HCT116 (cell line): ENCODE measurements around the gene SNRNP40. TPM values are rescaled to one million over a fixed set of nuclear protein-coding genes. Genes with fewer than 3 reads are reported as not detected.

Experiments
- ATAC-seq: fragments of 200-7000 bp; cut with Tn5 transposase; 2 replicates; pipeline ENCODE4 v1.9.1; 2020; ENCODE audit warnings: mild to moderate bottlenecking, moderate library complexity
- BruUV-seq: library from RNA; stranded (reverse); fragments of 400-500 nt; replicated peaks from 2 replicates; lab custom pipeline; 2021; lab: Mats Ljungman, UMichigan
- CTCF ChIA-PET: fragments of 300-600 bp; sonication (Branson Sonifier 250); formaldehyde crosslinking; loops from one replicate; lab custom pipeline; 2021; ENCODE audit warnings: antibody characterized with exemption; lab: Charles Lee
- POLR2A ChIA-PET: fragments of 300-600, 350-600 bp; sonication (Branson Sonifier 250); formaldehyde crosslinking; loops from one replicate; lab custom pipeline; 2021; ENCODE audit warnings: antibody characterized with exemption; lab: Charles Lee
- RAD21 ChIA-PET, 2 experiments: fragments of 300-600 bp; sonication (Branson Sonifier 250); formaldehyde crosslinking; loops; one replicate each; lab custom pipeline; 2023; ENCODE audit warnings: low total read pairs in 2 of 2; ENCODE audit not compliant: uncharacterized antibody in 2 of 2, unreplicated experiment in 2 of 2, low non-redundant PET in 1 of 2; lab: Charles Lee
- DNase-seq: peaks from one replicate; pipeline ENCODE4 v3.0.0-alpha.2; 2010; ENCODE audit warnings: low read depth, low spot score
- H2AFZ ChIP-seq: fragments of 200-600 bp; shearing (Covaris generic), sonication (generic); 2 replicates; pipeline ENCODE4 v1.6.1; 2017; ENCODE audit warnings: low read depth, mixed run types, mixed read lengths, antibody characterized with exemption, low read length; ENCODE audit not compliant: poor library complexity, severe bottlenecking
- H3K27ac ChIP-seq: 2 replicates; pipeline ENCODE4 v1.5.1; 2012; ENCODE audit warnings: low read depth, low read length
- H3K27me3 ChIP-seq: fragments of 200-600 bp; sonication (generic); 2 replicates; pipeline ENCODE4 v1.6.1; 2016; ENCODE audit warnings: mixed run types, low read length, mixed read lengths; ENCODE audit not compliant: insufficient read depth
- H3K36me3 ChIP-seq, 2 experiments: fragments of 200-500 bp in 1 of 2; fragments of 200-600 bp in 1 of 2; sonication (Bioruptor generic) in 1 of 2; sonication (generic) in 1 of 2; 2 replicates each; pipeline versions ENCODE4 v1.5.1 to v1.6.1; 2014 to 2016; ENCODE audit warnings: low read length in 2 of 2, inconsistent platforms in 1 of 2, mixed read lengths in 1 of 2, mixed run types in 1 of 2; ENCODE audit not compliant: insufficient read depth in 2 of 2, control insufficient read depth in 1 of 2
- H3K4me1 ChIP-seq, 2 experiments: fragments of 200-600 bp in 1 of 2; sonication (generic) in 1 of 2; 2 replicates each; pipeline versions ENCODE4 v1.5.1 to v1.6.1; 2012 to 2017; ENCODE audit warnings: low read length in 2 of 2, inconsistent platforms in 1 of 2, mild to moderate bottlenecking in 1 of 2, mixed read lengths in 1 of 2, mixed run types in 1 of 2, moderate library complexity in 1 of 2; ENCODE audit not compliant: insufficient read depth in 2 of 2, control insufficient read depth in 1 of 2
- H3K4me2 ChIP-seq: fragments of 200-600 bp; sonication (generic); 2 replicates; pipeline ENCODE4 v1.6.1; 2017; ENCODE audit warnings: mixed run types, low read length, mixed read lengths
- H3K4me3 ChIP-seq, 2 experiments: fragments of 200-600 bp in 1 of 2; sonication (generic) in 1 of 2; replicated peaks in 1 of 2; 2 replicates each; pipeline ENCODE4 v1.5.1; 2011 to 2016; ENCODE audit warnings: low read length in 2 of 2, control low read depth in 1 of 2, low read depth in 1 of 2, mild to moderate bottlenecking in 1 of 2, mixed read lengths in 1 of 2, mixed run types in 1 of 2
- H3K79me2 ChIP-seq: fragments of 200-600 bp; sonication (generic); 2 replicates; pipeline ENCODE4 v1.6.1; 2017; ENCODE audit warnings: mild to moderate bottlenecking, mixed run types, low read length, moderate library complexity, mixed read lengths; ENCODE audit not compliant: insufficient read depth
- H3K9ac ChIP-seq: fragments of 200-600 bp; sonication (generic); 2 replicates; pipeline ENCODE4 v1.6.1; 2016; ENCODE audit warnings: low read length, mixed read lengths
- H3K9me2 ChIP-seq: fragments of 200-600 bp; sonication (generic), shearing (Covaris generic); 2 replicates; pipeline ENCODE4 v1.6.1; 2017; ENCODE audit warnings: mixed run types, mild to moderate bottlenecking, moderate library complexity; ENCODE audit not compliant: insufficient read depth
- H3K9me3 ChIP-seq, 2 experiments: fragments of 200-500 bp in 1 of 2; fragments of 200-600 bp in 1 of 2; sonication (Bioruptor generic) in 1 of 2; sonication (generic) in 1 of 2; 2 replicates each; pipeline ENCODE4 v1.6.1; 2014 to 2017; ENCODE audit warnings: low read length in 2 of 2, mixed read lengths in 2 of 2, inconsistent platforms in 1 of 2, low read depth in 1 of 2, mild to moderate bottlenecking in 1 of 2, mixed run types in 1 of 2, moderate library complexity in 1 of 2; ENCODE audit not compliant: control insufficient read depth in 1 of 2, insufficient read depth in 1 of 2
- H4K20me1 ChIP-seq: fragments of 200-600 bp; sonication (generic), shearing (Covaris generic); 2 replicates; pipeline ENCODE4 v1.6.1; 2017; ENCODE audit warnings: mixed run types, mild to moderate bottlenecking, moderate library complexity; ENCODE audit not compliant: insufficient read depth
- CBX3 ChIP-seq: IDR thresholded peaks from 2 replicates; pipeline ENCODE4 v1.6.1; 2012; ENCODE audit warnings: low read depth
- CEBPB ChIP-seq: IDR thresholded peaks from 2 replicates; pipeline ENCODE4 v1.6.1; 2012; ENCODE audit warnings: low read depth
- CTCF ChIP-seq, 3 experiments: fragments of 200-600 bp in 1 of 3; sonication (generic) in 1 of 3; IDR thresholded peaks in 2 of 3; conservative IDR thresholded peaks in 1 of 3; 2 replicates each; pipeline ENCODE4 v1.5.1; 2012 to 2017; ENCODE audit warnings: low read depth in 2 of 3, low read length in 2 of 3, antibody characterized with exemption in 1 of 3, borderline replicate concordance in 1 of 3, control low read depth in 1 of 3, mild to moderate bottlenecking in 1 of 3, mixed read lengths in 1 of 3, mixed run types in 1 of 3, moderate library complexity in 1 of 3; ENCODE audit not compliant: insufficient read depth in 1 of 3
- EGR1 ChIP-seq: IDR thresholded peaks from 2 replicates; pipeline ENCODE4 v1.6.1; 2012; ENCODE audit warnings: low read depth
- ELF1 ChIP-seq: IDR thresholded peaks from 2 replicates; pipeline ENCODE4 v1.6.1; 2012; ENCODE audit warnings: low read depth, borderline replicate concordance
- EZH2 ChIP-seq: fragments of 200-600 bp; sonication (generic); IDR thresholded peaks from 2 replicates; pipeline ENCODE4 v1.6.1; 2017; ENCODE audit warnings: antibody characterized with exemption, mixed run types
- EZH2phosphoT487 ChIP-seq: fragments of 200-600 bp; IDR thresholded peaks from 2 replicates; pipeline ENCODE4 v1.6.1; 2018; ENCODE audit warnings: antibody characterized with exemption, borderline replicate concordance
- FOSL1 ChIP-seq: IDR thresholded peaks from 2 replicates; pipeline ENCODE4 v1.6.1; 2012; ENCODE audit warnings: low read depth
- MAX ChIP-seq: IDR thresholded peaks from 2 replicates; pipeline ENCODE4 v1.6.1; 2012
- POLR2A ChIP-seq: IDR thresholded peaks from 2 replicates; pipeline ENCODE4 v1.7.0; 2011; ENCODE audit warnings: borderline replicate concordance; ENCODE audit not compliant: insufficient read depth, insufficient read length; ENCODE audit errors: extremely low read depth
- POLR2AphosphoS5 ChIP-seq: IDR thresholded peaks from 2 replicates; pipeline ENCODE4 v1.6.1; 2011; ENCODE audit warnings: mild to moderate bottlenecking, low read depth, low read length, moderate library complexity
- RAD21 ChIP-seq: IDR thresholded peaks from 2 replicates; pipeline ENCODE4 v1.6.1; 2012; ENCODE audit warnings: low read depth, mild to moderate bottlenecking
- SRF ChIP-seq: IDR thresholded peaks from 2 replicates; pipeline ENCODE4 v1.6.1; 2012; ENCODE audit warnings: low read depth
- TCF7L2 ChIP-seq: IDR thresholded peaks from 2 replicates; pipeline ENCODE4 v1.7.0; 2011; ENCODE audit warnings: borderline replicate concordance, inconsistent platforms; ENCODE audit not compliant: insufficient read depth, insufficient read length; ENCODE audit errors: extremely low read depth
- YY1 ChIP-seq: IDR thresholded peaks from 2 replicates; pipeline ENCODE4 v1.6.1; 2011; ENCODE audit warnings: low read length, low read depth, moderate library complexity, mild to moderate bottlenecking; ENCODE audit not compliant: insufficient replicate concordance; ENCODE audit errors: extremely low read depth
- ZFX ChIP-seq: fragments of 450-650 bp; IDR thresholded peaks from 2 replicates; pipeline ENCODE4 v1.6.1; 2017
- ZNF274 ChIP-seq: fragments of 200-500 bp; sonication (Bioruptor generic); IDR thresholded peaks from 2 replicates; pipeline ENCODE4 v1.6.1; 2014; ENCODE audit warnings: mild to moderate bottlenecking, low read depth, low read length, inconsistent platforms
- intact Hi-C: fragments of 100-400 bp; cut with micrococcal nuclease; formaldehyde crosslinking; loops from 2 replicates; pipeline ENCODE4 v1.10.0; 2022
- total RNA-seq: library from RNA; stranded (reverse); gene quantifications from one replicate; pipeline ENCODE4 v1.2.1, GENCODE V29; 2021; ENCODE audit not compliant: unreplicated experiment

Gene SNRNP40
- total RNA-seq, 1 experiment from 2014 or later, result 91.8 TPM

- Histone ChIP-seq H3K4me3 (no peak overlapping the region), H3K27me3 (no peaks in the 10 kb centered on the region), H3K9me3 (no peaks in the 10 kb centered on the region), H2AFZ (no peak overlapping the region), H3K4me1 (no peaks in the 10 kb centered on the region), H3K9me2 (no peaks in the 10 kb centered on the region), H3K27ac (no peak overlapping the region), H3K4me2 (no peak overlapping the region), H3K79me2 (no peaks in the 10 kb centered on the region), H3K36me3 (peaks cover 46 to 50% of the 10 kb centered on the region in 2 experiments), H4K20me1 (no peaks in the 10 kb centered on the region), H3K9ac (no peak overlapping the region)
- TF ChIP-seq EGR1 (no peak), SRF (no peak), TCF7L2 (no peak), CEBPB (no peak), FOSL1 (no peak), CBX3 (no peak), EZH2phosphoT487 (no peak)
- CTCF ChIA-PET, result interaction anchor here (0.9 to 1.4 kb wide), 2 partner anchors 84 to 284 kb away, joined by 3 to 4 read pairs; no protein-coding TSS in a partner anchor
- DNase-seq, result no peak
- POLR2A ChIA-PET, result interaction anchor here (1.2 kb wide), 1 partner anchor 32 kb away, joined by 5 read pairs; the partner anchor contains the start of genes SNRNP40 and ZCCHC17
- ATAC-seq, result no peak
- BruUV-seq, result no TSS peak
- intact Hi-C loops, result no loop called here
- RAD21 ChIA-PET, result no interaction called here
Measured at GRCh38 chr1:31264790-31265386, 31.7 kb downstream of the SNRNP40 start.

- CTCF ChIA-PET, result interaction anchor here (1.4 kb wide), 1 partner anchor 82 kb away, joined by 4 read pairs; no protein-coding TSS in a partner anchor
- RAD21 ChIA-PET, result no interaction called here
- Histone ChIP-seq H3K4me3 (no peak overlapping the region), H3K27ac (no peak overlapping the region), H3K27me3 (no peaks in the 10 kb centered on the region), H3K9me3 (no peaks in the 10 kb centered on the region), H2AFZ (no peak overlapping the region), H3K79me2 (no peaks in the 10 kb centered on the region), H3K4me1 (no peaks in the 10 kb centered on the region), H3K4me2 (no peak overlapping the region), H3K9ac (no peak overlapping the region), H3K36me3 (peaks cover 48 to 51% of the 10 kb centered on the region in 2 experiments), H3K9me2 (no peaks in the 10 kb centered on the region), H4K20me1 (no peaks in the 10 kb centered on the region)
- BruUV-seq, result no TSS peak
- no peak for TF ChIP-seq CTCF (IDR thresholded peaks at IDR 0.05 in 2 of 3, conservative IDR thresholded peaks at IDR 0.05 in 1 of 3; ENCODE audit: borderline replicate concordance in 1 of 3, insufficient read depth in 1 of 3, low read depth in 2 of 3, low read length in 2 of 3)
- no peak for TF ChIP-seq MAX
- TF ChIP-seq POLR2AphosphoS5, result no peak
- no peak for TF ChIP-seq EZH2phosphoT487
- no peak for TF ChIP-seq ELF1
- no peak for TF ChIP-seq EZH2
- TF ChIP-seq RAD21, result no peak
- no peak for TF ChIP-seq ZNF274
- no peak for TF ChIP-seq SRF
- TF ChIP-seq YY1, result no peak
- no peak for TF ChIP-seq CEBPB
- no peak for TF ChIP-seq CBX3
- TF ChIP-seq POLR2A, result no peak
- no peak for TF ChIP-seq ZFX
- intact Hi-C loops, result no loop called here
- POLR2A ChIA-PET, result interaction anchor here (1.2 kb wide), 1 partner anchor 15 kb away, joined by 3 read pairs; no protein-coding TSS in a partner anchor
- no peak for DNase-seq
- no peak for ATAC-seq
Measured at GRCh38 chr1:31263408-31263807, 33.2 kb downstream of the SNRNP40 start.
